Right lobe of liver (tissue), 4 donors: ENCODE results near the gene RGS16.

Experiments used
- CTCF ChIP-seq, 4 donors: fragments of 200-600 bp in 3 of 4; fragments of 450-650 bp in 1 of 4; IDR thresholded peaks; one replicate each; pipeline versions ENCODE4 v1.5.1 to v1.8.0; 2016 to 2022; ENCODE audit warnings: antibody characterized with exemption in 4 of 4, mild to moderate bottlenecking in 2 of 4
- POLR2A ChIP-seq: fragments of 450-650 bp; IDR thresholded peaks from one replicate; pipeline ENCODE4 v1.6.1; 2017; ENCODE audit warnings: antibody characterized with exemption, mild to moderate bottlenecking
- donor health status: DM: no; HTN: no; CAD: no.
- donor health status: DM: no; HTN: no; CAD: no.
- donor health status: DM: no; HTN: yes; CAD: no.

GRCh38 chr1:182549811-182550210 lies 54.4 kb downstream of the RGS16 start:
- TF ChIP-seq CTCF (IDR thresholded peaks at IDR 0.05) = no peak
- no peak for TF ChIP-seq POLR2A
